Liver (tissue), 9 donors: ENCODE measurements around the gene ZNF296. TPM values are rescaled to one million over a fixed set of nuclear protein-coding genes. Genes with fewer than 3 reads are reported as not detected.

Source experiments
- DNase-seq: peaks from one replicate; pipeline ENCODE4 v3.0.0-alpha.2; 2017; ENCODE audit warnings: low spot score
- H3K27ac ChIP-seq, 2 donors: one replicate each; pipeline ENCODE4 v1.7.0; 2013; ENCODE audit warnings: inconsistent platforms in 2 of 2, low read length in 2 of 2, control low read depth in 1 of 2, low read depth in 1 of 2, mild to moderate bottlenecking in 1 of 2
- H3K27me3 ChIP-seq, 4 donors: one replicate each; pipeline versions ENCODE4 v1.6.1 to v1.7.0; 2013; ENCODE audit warnings: low read length in 3 of 4, inconsistent platforms in 1 of 4, mild to moderate bottlenecking in 1 of 4, moderate library complexity in 1 of 4; ENCODE audit not compliant: control insufficient read depth in 4 of 4, insufficient read depth in 4 of 4
- H3K36me3 ChIP-seq, 4 donors: one replicate each; pipeline versions ENCODE4 v1.6.1 to v1.7.0; 2013; ENCODE audit warnings: low read length in 3 of 4, mild to moderate bottlenecking in 3 of 4, low read depth in 1 of 4, moderate library complexity in 1 of 4; ENCODE audit not compliant: control insufficient read depth in 4 of 4, insufficient read depth in 3 of 4
- H3K4me1 ChIP-seq, 4 donors: one replicate each; pipeline versions ENCODE4 v1.6.1 to v1.7.0; 2013; ENCODE audit warnings: low read length in 3 of 4, mild to moderate bottlenecking in 3 of 4, moderate library complexity in 1 of 4; ENCODE audit not compliant: control insufficient read depth in 4 of 4, insufficient read depth in 4 of 4
- H3K4me3 ChIP-seq, 3 donors: one replicate each; pipeline versions ENCODE4 v1.6.1 to v1.7.0; 2013; ENCODE audit warnings: low read length in 3 of 3, control low read depth in 1 of 3, low read depth in 1 of 3, mild to moderate bottlenecking in 1 of 3
- H3K9ac ChIP-seq, 2 donors: one replicate each; pipeline ENCODE4 v1.7.0; 2013; ENCODE audit warnings: low read length in 2 of 2, mild to moderate bottlenecking in 2 of 2, moderate library complexity in 2 of 2, control low read depth in 1 of 2, low read depth in 1 of 2
- H3K9me3 ChIP-seq, 4 donors: one replicate each; pipeline versions ENCODE4 v1.6.1 to v1.7.0; 2013; ENCODE audit warnings: low read length in 3 of 4; ENCODE audit not compliant: control insufficient read depth in 4 of 4
- ATF3 ChIP-seq: IDR thresholded peaks from 2 replicates; pipeline ENCODE4 v1.6.1; 2016; ENCODE audit warnings: antibody characterized with exemption
- CTCF ChIP-seq: fragments of 150-350 bp; IDR thresholded peaks from 2 replicates; pipeline ENCODE4 v1.5.1; 2017; ENCODE audit warnings: improper control_type of control experiment, low read depth, low read length; ENCODE audit not compliant: missing input control
- EGR1 ChIP-seq, 2 donors: IDR thresholded peaks; 2 replicates each; pipeline ENCODE4 v1.6.1; 2016 to 2018; ENCODE audit warnings: antibody characterized with exemption in 2 of 2, low read depth in 2 of 2
- FOXA2 ChIP-seq: IDR thresholded peaks from 2 replicates; pipeline ENCODE4 v1.6.1; 2016; ENCODE audit warnings: antibody characterized with exemption
- GABPA ChIP-seq, 2 donors: IDR thresholded peaks in 1 of 2; conservative IDR thresholded peaks in 1 of 2; 2 replicates each; pipeline ENCODE4 v1.6.1; 2016; ENCODE audit warnings: antibody characterized with exemption in 2 of 2, mild to moderate bottlenecking in 1 of 2, moderate library complexity in 1 of 2
- HNF4A ChIP-seq, 2 donors: conservative IDR thresholded peaks; 2 replicates each; pipeline ENCODE4 v1.6.1; 2016; ENCODE audit warnings: antibody characterized with exemption in 2 of 2, mild to moderate bottlenecking in 2 of 2
- JUND ChIP-seq, 2 donors: IDR thresholded peaks; 2 replicates each; pipeline ENCODE4 v1.6.1; 2016; ENCODE audit warnings: antibody characterized with exemption in 2 of 2
- MAX ChIP-seq: IDR thresholded peaks from 2 replicates; pipeline ENCODE4 v1.6.1; 2016; ENCODE audit warnings: antibody characterized with exemption
- REST ChIP-seq: IDR thresholded peaks from 2 replicates; pipeline ENCODE4 v1.6.1; 2016; ENCODE audit warnings: antibody characterized with exemption, mild to moderate bottlenecking
- TAF1 ChIP-seq: conservative IDR thresholded peaks from 2 replicates; pipeline ENCODE4 v1.6.1; 2016; ENCODE audit warnings: antibody characterized with exemption, mild to moderate bottlenecking
- YY1 ChIP-seq: IDR thresholded peaks from 2 replicates; pipeline ENCODE4 v1.6.1; 2016; ENCODE audit warnings: antibody characterized with exemption, mild to moderate bottlenecking
- WGBS: extraction: QIAGEN DNeasy Blood & Tissue Kit; methylation state at CpG from one replicate; pipeline ENCODE4 v1.1.7; 2013; 5-methylcytosine and 5-hydroxymethylcytosine counted together
- polyA plus RNA-seq, 2 donors: library from polyadenylated mRNA; stranded (reverse) in 1 of 2; unstranded in 1 of 2; fragments of 200-250 nt in 1 of 2; fragments of >200 nt in 1 of 2; fragmentation: Nextera tagmentation in 1 of 2; extraction: Ambion mirVana in 1 of 2; gene quantifications; one replicate each; pipeline versions ENCODE4 v1.2.1 to v1.2.3, GENCODE V29; 2013 to 2015
- total RNA-seq, 2 donors: library from RNA; depleted of rRNA; stranded (reverse); fragments of >200 nt; gene quantifications; one replicate each; pipeline ENCODE4 v1.2.3, GENCODE V29; 2014
- donor health status: healthy.
- donor health status: healthy.
- donor health status: healthy.
- donor health status: healthy.
- donor health status: healthy.

ZNF296 gene
- total and polyA plus RNA-seq, 4 donors: 0.16 to 0.42 (median 0.17) TPM; not detected in 1

- Histone ChIP-seq H3K27me3 (no peaks in the 10 kb centered on the region), H3K9ac (no peak overlapping the region), H3K36me3 (peaks cover 31 to 84% (median 66%) of the 10 kb centered on the region in 4 donors), H3K27ac (no peak overlapping the region), H3K4me3 (no peak overlapping the region), H3K9me3 (no peaks in the 10 kb centered on the region), H3K4me1 (no peaks in the 10 kb centered on the region)
- no peak for DNase-seq
- TF ChIP-seq GABPA (IDR thresholded peaks at IDR 0.05 in 1 of 2, conservative IDR thresholded peaks at IDR 0.05 in 1 of 2) (no peak), JUND (IDR thresholded peaks at IDR 0.05) (no peak), EGR1 (IDR thresholded peaks at IDR 0.05; ENCODE audit: low read depth in 2 of 2) (no peak), TAF1 (no peak), MAX (no peak), ATF3 (no peak), YY1 (no peak), CTCF (no peak), FOXA2 (no peak), REST (no peak), HNF4A (conservative IDR thresholded peaks at IDR 0.05) (no peak)
- 95% methylated on average over 9 of the region's 9 CpGs for WGBS
These were observed 18.8 kb downstream of the ZNF296 start for GRCh38 chr19:45057444-45057843.

- no peak for TF ChIP-seq EGR1 (IDR thresholded peaks at IDR 0.05; ENCODE audit: low read depth in 2 of 2)
- no peak for TF ChIP-seq MAX
- TF ChIP-seq YY1: no peak
- TF ChIP-seq REST: no peak
- no peak overlapping the region for H3K9ac ChIP-seq
- H3K4me3 ChIP-seq: no peak overlapping the region
- H3K27ac ChIP-seq: no peak overlapping the region
- 93% methylated on average over 8 of the region's 8 CpGs for WGBS
- H3K27me3 ChIP-seq: no peaks in the 10 kb centered on the region
- peaks cover 0 to 3% (median 0%) of the 10 kb centered on the region in 4 donors for H3K4me1 ChIP-seq
- peaks cover 26 to 86% (median 66%) of the 10 kb centered on the region in 4 donors for H3K36me3 ChIP-seq
- no peak for DNase-seq
- no peaks in the 10 kb centered on the region for H3K9me3 ChIP-seq
These were observed 19.4 kb downstream of the ZNF296 start for GRCh38 chr19:45056831-45057230.
